Measurements from ENCODE around the gene MGARP. TPM values are rescaled to one million over a fixed set of nuclear protein-coding genes. Genes with fewer than 3 reads are reported as not detected.

MGARP gene
- total and polyA plus RNA-seq, 2 of the 4 experiments (the other 2 are of a cell fraction): 34.7 to 35.0 TPM

GRCh38 chr4:139266208-139266582 lies 13.8 kb downstream of the MGARP start:
- Histone ChIP-seq H3K9me1 (ENCODE audit: insufficient read depth, low read length) (peaks cover 9% of the 10 kb centered on the region; the same call in 1 of the 2 replicates), H3K23ac (ENCODE audit: low read depth, low read length) (no peak overlapping the region; the same call in 1 of the 2 replicates), H2BK5ac (ENCODE audit: low read depth, low read length, poor library complexity, severe bottlenecking) (peak overlapping the region; percentile 51), H4K91ac (ENCODE audit: insufficient read depth, low read depth, low read length) (no peak overlapping the region), H2BK15ac (ENCODE audit: low read depth, low read length) (peak overlapping the region; percentile 5; the same call in 1 of the 3 replicates), H3K9me3 (ENCODE audit: control insufficient read depth, insufficient read depth, low read length) (no peaks in the 10 kb centered on the region), H2BK20ac (ENCODE audit: low read depth, low read length) (no peak overlapping the region), H2AFZ (replicated peaks; ENCODE audit: low read length, poor library complexity) (no peak overlapping the region), H4K5ac (ENCODE audit: low read depth, low read length) (no peak overlapping the region), H3K18ac (ENCODE audit: low read depth, low read length) (no peak overlapping the region), H2BK120ac (ENCODE audit: low read depth, low read length) (peak overlapping the region; percentile 78; the same call in 1 of the 2 replicates), H3K56ac (ENCODE audit: extremely low read depth, insufficient read depth, low read length) (peak overlapping the region; percentile 63), H3K27ac (ENCODE audit: insufficient read depth, low read length) (peak overlapping the region; percentile 25; the same call in 1 of the 2 replicates), H3K27me3 (ENCODE audit: control insufficient read depth, insufficient read depth, low read length) (no peaks in the 10 kb centered on the region), H4K20me1 (ENCODE audit: insufficient read depth, low read length) (no peaks in the 10 kb centered on the region), H3K4me2 (ENCODE audit: low read depth, low read length) (peak overlapping the region; percentile 11), H3K4me3 (ENCODE audit: insufficient read depth, low read depth, low read length) (peak overlapping the region; percentile 38; the same call in 1 of the 2 replicates), H3K4ac (ENCODE audit: low read depth, low read length) (peak overlapping the region; percentile 27; the same call in 1 of the 2 replicates), H3K14ac (replicated peaks; ENCODE audit: low read depth, low read length) (no peak overlapping the region), H3K9ac (ENCODE audit: low read depth, low read length) (no peak overlapping the region), H2AK5ac (ENCODE audit: low read depth, low read length) (no peak overlapping the region), H3K4me1 (ENCODE audit: control insufficient read depth, insufficient read depth, low read length) (peaks cover 5% of the 10 kb centered on the region), H3K79me1 (ENCODE audit: low read depth in 1 of 2, low read length in 2 of 2) (no peaks in the 10 kb centered on the region), H3K36me3 (ENCODE audit: control insufficient read depth, insufficient read depth, low read length) (no peaks in the 10 kb centered on the region), H2AK9ac (replicated peaks; ENCODE audit: low read depth, low read length, poor library complexity) (no peak overlapping the region), H4K8ac (ENCODE audit: low read depth in 2 of 2, low read length in 2 of 2) (peak overlapping the region in 1 of 2 experiments; percentile 60; a peak in 1 of 4 replicates)
- no CpG with 5 or more reads among the region's 1 CpG for WGBS, 2 experiments (ENCODE audit: extremely low coverage in 2 of 2, insufficient read length in 1 of 2)
- TF ChIP-seq CHD1 (IDR thresholded peaks at IDR 0.05; ENCODE audit: low read depth, low read length) (no peak), RCOR1 (IDR thresholded peaks at IDR 0.05; ENCODE audit: insufficient replicate concordance, low read length) (no peak), USF2 (IDR thresholded peaks at IDR 0.05; ENCODE audit: low read depth, low read length) (no peak), RAD21 (IDR thresholded peaks at IDR 0.05; ENCODE audit: low read length) (no peak)
- in situ Hi-C loops (cut with MboI; ENCODE audit: low sequenced_read_pairs) (no loop called here), dilution Hi-C loops (cut with HindIII; ENCODE audit: low sequenced_read_pairs, unreplicated experiment) (no loop called here), intact Hi-C loops (cut with micrococcal nuclease) (no loop called here)
- BruUV-seq (replicated peaks): no TSS peak
- ATAC-seq (ENCODE audit: low read depth) (peak; percentile 7), DNase-seq (no peak)
- POLR2A ChIA-PET (ENCODE audit: unreplicated experiment): interaction anchor here (0.6 to 0.7 kb wide), 2 partner anchors 11 to 85 kb away, joined by 3 read pairs; no protein-coding TSS in a partner anchor
- CTCF ChIA-PET: interaction anchor here (1.0 to 1.4 kb wide), 2 partner anchors 11 to 13 kb away, joined by 3 to 6 read pairs; no protein-coding TSS in a partner anchor

Measured in IMR-90 (cell line).